T-helper 2 cell (primary cell): ENCODE measurements around the gene FAM174C.
A peak's percentile ranks its signal among the peaks of the same experiment; 100 is the strongest.

Source experiments
- DNase-seq, 5 experiments: peaks; one replicate each; pipeline versions ENCODE4 v3.0.0 to v3.0.0-alpha.2; 2012 to 2022

The FAM174C gene

DNA sequence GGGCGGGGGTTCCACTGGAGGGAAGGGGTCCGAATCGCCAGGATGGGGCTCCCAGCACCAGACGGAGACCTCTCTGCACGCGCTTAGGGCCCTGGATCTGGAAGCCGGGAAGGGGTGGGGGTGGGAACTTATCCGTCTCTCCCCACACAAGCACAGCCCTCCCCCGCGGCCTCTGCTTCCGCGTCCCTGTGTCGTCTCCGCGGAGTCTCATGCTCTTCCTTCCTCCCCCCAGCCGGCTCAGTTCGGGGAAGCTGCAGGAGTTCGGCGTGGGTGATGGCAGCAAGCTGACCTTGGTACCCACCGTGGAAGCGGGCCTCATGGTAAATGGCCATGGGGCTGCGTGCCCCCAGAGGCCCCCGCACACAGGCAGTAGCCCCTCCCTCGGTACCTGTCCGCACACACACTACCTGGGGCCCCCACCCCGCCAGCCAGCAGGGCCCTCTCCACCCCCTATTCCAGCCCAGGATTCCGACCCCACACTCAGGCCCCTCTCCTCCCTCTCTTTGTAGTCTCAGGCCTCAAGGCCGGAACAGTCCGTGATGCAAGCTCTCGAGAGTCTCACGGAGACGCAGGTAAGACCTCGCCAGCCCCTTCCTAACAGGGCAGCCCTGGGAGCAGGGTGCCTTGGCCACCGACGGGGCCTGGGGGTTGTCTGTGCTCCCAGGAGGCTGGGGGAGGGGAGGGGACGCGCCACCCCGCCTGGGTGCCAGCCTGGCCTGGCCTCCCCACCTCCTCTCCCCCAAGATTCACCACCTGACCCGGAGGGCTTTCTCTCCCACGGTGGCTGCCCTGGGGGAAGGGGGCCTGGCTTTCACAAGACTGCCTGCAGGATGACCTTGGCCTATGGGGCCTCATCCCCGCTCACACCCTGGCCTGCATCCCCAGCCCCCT, 23.8 kb upstream of the FAM174C start:
- DNase-seq = peak in 3 of 5 experiments; percentile 57 to 84 (median 60)

DNA sequence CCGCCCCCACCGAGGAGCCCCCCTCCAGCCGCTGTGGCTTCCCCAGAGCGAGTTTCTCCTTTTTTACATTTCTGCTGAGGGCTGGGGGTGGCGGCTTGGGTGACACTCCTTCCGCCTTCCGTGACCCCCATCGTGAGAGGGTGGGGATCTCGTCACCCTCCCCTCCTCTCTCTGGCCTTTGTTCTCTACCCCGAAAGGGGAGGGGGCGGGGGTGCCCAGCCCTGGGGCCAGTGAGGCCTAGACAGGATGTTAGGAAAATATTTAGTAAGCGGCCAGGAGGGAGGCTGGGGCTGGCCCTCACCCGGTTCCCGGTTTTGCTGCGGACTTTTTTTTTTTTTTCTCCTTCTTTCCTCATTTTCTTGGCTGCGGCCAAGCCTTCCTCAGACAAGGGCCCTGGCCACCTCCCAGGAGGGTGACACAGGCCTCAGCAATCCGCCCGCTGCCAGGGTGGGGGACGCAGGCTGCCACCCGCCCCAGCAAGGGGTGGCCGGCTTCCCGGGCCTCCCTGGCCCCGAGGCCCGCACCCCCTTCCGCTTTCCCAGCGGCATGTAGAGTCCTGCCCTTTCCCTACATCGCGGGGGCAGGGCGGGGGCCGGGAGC, 23.0 kb upstream of the FAM174C start:
- DNase-seq = peak in 3 of 5 experiments; percentile 52 to 87 (median 73)

DNA sequence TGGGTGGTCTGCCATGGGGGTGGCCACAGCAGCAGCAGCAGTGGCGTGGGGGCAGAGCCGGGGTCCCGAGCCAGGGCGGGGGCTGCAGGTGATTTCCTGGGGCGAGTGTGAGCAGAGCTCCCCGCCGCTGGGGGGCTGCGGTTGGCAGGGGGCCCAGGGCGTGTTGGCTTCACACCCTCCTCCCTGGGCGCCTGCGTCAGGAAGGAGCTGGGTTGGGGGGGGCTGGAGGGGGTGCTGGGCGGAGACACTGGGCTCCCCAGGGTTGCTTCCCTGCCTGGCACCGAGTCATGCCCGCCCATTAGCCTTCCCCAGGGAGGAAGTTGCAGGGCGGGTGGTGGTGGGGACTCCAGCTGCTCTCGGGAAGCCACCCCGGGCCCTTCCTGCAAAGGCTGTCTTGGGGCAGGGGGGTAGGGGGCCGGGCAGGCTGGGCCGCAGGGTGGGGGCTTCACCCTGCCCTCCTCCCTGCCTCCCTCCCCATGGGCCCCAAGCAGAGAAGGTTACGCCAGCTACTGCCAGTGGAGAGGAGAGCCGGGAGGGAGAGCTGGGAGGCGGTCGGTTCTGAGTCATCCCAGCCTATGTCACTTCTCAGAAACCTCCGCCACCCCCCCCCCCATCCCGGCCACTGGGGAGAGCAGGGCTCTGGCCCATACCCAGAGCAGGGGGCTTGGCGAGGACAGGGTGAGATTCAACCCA, 22.4 kb upstream of the FAM174C start:
- peak in 3 of 5 experiments; percentile 70 to 88 (median 87) for DNase-seq

DNA sequence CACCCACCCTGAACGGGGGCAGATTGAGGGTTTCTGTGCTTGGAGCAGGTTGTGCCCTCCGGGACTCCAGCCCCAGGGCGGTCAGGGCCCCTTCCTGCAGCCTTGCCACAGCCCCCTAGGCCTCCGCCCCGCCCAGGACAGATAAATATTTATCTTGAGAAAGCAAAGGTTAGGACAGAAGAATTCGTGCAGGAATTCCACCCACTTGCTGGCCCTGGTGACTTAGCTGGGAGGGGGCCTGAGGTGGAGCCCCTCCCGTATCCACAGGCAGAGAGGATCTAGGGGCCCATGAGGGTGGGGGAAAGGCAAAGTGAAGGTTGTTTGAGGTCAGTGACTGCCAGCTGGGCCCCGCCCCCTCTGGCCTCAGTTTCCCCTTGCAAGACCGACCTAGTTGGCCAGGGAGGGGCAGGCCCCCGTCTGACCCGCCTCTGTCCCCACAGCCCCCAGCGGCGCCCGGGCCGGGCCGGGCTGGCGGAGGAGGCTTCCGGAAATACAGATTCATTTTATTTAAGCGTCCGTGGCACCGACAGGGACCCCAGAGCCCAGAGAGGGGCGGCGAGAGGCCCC, 21.7 kb upstream of the FAM174C start:
- no peak for DNase-seq

DNA sequence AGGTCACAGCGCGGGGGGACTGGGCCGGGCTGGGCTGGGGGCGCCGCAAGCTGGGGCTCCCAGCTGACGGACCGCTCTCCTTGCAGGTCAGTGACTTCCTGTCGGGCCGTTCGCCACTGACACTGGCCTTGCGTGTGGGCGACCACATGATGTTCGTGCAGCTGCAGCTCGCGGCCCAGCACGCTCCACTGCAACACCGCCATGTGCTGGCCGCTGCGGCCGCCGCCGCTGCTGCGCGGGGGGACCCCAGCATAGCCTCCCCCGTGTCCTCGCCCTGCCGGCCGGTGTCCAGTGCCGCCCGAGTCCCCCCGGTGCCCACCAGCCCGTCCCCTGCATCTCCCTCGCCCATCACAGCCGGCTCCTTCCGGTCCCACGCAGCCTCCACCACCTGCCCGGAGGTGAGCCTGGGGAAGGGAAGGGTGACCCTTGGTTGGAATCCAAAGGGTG, 21.2 kb upstream of the FAM174C start:
- no peak for DNase-seq

DNA sequence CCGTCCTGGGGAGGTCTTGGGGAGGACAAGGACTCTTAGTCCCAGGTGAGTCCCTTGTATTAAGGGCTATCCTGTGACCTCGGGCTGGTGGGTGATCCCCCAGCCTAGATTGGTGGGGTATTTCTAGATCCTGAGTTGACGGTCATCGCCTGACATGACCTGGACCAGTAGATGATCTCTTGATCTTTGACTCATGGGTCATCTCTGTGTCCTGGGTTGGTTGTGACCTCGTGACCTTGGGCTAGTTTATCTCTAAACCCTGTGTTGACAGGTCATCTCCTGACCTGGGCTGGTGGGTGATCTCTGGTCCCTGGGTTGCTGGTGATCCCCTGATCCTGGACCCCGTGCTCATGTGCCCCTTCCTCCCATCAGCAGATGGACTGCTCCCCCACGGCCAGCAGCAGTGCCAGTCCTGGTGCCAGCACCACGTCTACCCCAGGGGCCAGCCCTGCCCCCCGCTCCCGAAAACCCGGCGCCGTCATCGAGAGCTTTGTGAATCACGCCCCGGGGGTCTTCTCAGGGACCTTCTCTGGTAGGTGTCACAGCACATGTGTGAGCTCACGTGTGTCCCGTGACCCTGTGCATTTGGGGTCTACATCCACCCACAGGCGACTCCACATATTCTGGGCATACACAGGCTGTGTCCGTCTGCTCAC, 20.7 kb upstream of the FAM174C start:
- DNase-seq = no peak

DNA sequence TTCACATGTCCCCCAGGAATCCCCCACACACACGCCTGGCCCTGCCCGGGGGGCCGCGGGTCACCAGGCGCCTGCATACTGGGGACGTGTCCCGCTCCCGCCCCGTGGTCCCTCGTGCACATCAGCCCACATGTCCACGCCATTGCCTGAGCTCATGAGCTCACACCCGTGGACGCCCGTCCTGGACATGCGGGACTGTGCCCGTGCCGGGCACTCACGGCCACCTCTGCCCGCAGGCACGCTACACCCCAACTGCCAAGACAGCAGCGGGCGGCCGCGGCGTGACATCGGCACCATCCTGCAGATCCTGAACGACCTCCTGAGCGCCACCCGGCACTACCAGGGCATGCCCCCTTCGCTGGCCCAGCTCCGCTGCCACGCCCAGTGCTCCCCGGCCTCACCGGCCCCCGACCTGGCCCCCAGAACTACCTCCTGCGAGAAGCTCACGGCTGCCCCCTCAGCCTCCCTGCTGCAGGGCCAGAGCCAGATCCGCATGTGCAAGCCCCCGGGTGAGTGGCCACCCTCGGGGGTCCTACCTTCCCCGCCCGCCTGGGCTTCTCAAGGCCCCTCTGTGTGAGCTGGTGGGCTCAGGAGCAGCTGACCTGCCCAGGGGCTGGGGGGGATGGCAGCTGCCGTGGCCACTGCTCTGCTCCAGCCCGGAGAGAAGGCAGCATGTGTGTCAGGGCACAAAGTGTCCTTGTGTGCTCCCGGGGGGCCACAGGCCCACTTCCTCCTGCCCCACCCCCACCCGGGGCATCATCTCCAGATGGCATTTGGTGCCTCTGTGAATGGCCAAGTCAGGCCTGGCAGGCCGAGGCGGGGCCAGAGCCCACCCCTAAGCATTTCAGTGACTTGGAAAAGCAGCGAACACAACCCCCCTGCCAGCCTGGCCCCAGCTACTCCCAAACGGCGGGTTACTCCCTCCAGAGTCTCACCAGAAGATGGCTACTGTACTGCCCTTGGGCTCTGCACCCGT, 19.9 kb upstream of the FAM174C start:
- no peak for DNase-seq

DNA sequence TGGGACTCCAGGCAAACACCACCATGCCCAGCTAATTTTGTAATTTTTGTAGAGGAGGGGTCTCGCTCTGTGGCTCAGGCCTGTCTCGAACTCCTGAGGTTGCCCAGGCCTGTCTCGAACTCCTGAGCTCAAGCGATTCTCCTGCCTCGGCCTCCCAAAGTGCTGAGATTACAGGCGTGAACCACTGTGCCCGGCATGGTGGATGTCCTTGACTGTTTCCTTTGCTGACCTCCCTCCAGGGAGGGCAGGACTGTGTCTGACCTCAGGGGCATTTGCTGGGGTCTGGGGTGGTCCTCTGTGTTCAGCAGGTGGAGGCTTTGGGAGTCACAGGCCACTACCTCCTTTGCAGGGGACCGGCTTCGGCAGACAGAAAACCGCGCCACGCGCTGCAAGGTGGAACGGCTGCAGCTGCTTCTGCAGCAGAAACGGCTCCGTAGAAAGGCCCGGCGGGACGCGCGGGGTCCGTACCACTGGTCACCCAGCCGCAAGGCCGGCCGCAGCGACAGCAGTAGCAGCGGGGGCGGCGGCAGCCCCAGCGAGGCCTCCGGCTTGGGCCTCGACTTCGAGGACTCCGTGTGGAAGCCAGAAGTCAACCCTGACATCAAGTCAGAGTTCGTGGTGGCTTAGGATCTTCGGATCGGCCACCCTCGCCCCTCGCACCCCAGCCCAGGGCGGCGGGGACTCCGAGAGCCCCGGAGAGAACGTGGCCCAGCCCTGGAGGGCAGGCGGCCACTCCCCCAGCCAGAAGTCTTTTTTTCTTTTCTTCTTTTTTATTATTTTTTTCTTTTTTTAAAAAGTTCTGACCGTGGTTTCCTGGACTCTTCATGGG, 18.5 kb upstream of the FAM174C start:
- no peak for DNase-seq

DNA sequence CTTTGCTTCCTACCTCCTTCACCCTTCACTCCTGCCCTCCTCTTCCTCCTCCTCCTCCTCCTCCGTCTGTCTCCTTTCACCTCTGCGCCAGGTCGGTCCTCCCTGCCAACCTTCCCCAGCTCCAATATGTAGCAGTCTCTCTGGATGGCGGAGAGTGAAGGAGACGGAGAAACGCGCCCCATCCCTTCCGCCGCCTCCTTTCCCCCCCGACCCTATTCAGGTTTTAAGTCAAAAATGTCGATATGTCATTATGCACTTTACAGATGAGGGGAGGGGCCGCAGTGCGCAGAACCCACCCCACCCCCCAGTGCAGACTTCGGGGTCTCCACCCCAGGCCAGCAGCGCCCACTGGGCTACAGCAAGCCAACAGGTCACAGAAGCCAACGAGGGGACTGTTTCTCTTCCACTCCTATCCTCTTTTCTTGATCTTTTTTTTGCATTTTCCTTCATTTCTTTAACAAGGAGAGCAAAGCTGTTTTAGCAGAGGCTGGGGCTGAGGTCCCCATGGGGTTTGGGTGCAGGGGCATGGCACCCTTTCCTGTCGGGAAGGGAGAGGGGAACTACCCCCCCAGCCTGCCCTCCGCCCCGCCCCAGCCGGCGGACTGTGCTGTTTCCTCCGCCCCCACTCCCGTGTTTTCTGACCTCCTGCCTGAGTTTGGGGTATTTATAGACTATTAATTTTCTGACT, 17.7 kb upstream of the FAM174C start:
- no peak for DNase-seq

DNA sequence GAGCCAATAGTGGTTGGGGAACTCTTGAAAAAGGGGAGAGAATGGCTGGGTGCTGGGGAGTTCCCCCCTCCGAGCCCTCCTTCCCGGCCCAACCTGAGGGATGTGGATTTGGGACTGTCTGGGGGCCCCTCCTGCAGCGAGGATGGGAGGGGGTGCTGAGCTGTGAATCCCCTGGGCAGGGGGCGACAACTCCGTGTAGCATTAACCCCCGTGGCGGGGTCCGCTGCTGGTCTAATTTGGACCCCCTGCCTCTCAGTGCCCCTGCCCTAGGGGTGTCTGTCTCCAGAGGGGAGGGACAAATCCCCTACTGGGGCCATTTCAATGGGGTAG, 17.2 kb upstream of the FAM174C start:
- no peak for DNase-seq

DNA sequence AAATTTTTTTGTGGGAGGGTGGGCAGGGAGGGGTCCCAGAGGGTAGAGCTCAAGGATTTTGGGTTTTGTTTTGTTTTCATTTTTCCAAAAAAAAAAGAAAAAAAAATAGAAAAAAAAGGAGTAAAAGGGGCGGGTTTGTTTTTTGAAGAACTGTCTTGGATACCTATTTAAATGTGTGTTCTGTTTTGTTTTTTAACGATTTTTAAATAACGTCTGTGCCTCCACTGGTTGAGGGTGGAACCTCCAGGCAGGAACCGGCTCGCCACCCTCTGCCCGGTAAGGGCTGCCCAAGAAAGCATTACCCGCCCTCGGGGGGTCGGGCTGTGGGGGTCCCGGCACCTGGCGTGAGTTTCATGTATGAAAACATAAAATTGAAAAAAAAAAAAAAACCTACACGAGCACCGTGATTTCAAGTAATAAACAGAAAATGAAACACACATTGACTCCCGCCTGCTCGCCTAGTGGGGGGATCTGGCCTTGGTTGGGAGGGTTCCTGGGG, 16.6 kb upstream of the FAM174C start:
- DNase-seq = peak in 1 of 5 experiments; percentile 49

DNA sequence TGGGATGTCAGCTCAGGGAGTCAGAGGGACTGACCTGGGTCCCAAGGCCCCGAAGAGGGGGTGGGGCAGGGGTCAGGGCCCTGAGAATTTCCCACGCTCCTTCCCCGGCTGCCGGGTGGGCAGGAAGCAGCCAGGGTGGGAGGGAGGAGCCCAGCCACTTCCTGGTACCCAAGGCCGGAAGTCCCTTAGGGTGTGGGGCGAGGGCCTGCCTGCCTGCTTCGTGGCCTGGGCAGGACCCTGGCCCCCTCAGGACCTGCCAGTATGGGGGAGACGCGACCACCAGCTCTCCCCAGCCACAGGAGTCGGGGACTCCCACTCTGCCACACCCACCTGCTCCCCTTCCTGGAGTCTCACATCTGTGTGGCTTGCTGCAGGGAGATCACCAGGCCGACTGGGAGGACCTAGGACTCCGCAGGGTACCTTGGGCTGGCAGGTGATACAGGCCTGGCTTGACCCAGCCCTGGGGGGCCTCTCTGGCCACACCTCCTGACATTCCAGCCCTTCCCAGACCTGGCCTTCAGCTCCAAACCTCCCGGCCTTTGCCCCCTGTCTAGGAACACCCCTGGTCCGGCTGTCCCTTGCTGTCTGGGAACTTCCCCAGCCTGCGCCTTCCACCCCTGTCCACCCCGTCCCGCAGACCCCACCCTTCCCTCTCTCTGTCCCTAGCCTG, 16.0 kb upstream of the FAM174C start:
- DNase-seq = peak in 3 of 5 experiments; percentile 61 to 88 (median 77)

DNA sequence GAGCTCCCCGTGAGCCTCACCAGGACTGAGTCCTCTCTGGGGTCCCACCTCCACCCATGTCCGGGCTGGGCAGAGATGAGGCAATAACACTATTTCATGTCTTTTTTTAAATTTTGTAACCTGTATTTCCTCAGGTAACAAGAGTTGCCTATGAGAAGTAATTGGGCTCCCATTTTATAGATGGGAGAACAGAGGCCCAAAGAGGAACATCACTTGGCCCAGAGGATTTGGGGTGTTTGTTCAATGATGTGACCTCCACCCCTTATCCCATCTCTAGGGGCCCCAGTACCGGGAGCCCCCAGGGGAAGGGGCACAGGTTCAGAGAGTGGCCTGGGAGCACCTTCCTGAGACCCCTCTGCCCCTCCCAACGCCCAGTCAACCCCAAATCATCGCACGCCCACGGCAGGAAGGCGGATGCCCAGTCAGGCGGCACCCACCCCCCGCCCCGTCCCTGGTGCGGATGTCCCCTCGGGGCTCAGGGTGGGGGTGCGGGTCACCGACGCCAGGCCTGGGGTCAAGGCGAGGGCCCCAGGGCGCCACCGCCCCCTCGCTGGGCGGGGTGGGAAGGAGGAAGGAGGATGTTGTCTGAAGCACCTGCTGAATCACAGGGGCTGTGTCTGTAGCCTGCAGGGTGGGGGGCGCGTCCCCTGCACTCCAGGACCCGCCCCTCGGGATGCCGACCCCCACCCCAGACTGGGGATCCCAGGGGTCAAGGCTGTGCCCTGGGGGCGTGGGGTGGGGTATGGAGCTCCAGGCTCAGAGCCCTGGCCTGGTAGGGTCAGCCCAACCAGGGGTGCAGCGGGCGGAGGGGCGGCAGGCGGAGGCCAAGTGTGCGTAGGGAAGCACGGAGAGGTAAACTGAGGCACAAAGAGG, 15.2 kb upstream of the FAM174C start:
- peak in 3 of 5 experiments; percentile 40 to 60 (median 55) for DNase-seq

DNA sequence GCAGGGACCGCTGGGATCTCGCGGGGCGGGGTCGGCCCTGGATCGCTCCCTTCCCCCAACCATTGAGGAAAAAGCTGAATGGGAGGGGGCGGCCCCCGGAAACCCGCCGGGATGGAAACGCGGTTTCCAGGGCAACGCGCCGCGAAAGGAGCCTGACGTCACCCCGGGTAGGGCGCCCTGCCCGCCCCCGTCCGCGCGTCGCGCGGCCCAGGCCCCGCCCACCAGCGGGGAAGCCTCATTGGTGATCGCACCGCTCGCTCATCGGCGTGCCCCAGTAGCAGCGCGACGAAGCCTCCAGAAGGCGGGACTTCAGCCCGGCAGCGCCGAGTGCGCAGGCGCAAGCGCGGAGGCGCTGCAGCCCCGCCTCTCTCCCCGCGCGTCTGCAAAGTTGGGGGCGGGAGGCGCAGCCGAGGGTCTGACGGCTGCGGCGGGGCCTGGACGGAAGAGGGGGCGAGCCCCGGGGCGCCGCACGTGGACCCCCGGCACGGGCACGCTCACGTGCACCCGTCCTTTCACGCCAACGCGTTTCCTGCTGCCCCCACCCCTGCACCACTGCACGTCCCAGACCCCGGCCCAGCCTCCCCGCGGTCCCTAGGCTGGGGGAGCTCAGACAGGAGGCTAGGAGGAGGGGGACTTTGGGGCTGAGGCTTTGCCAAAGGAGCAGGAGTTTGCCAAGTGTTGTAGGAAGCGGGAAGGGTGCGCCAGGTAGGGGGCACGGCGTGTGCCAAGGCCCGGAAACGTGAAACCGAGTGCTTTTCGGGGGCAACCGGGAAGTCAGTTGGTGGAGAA, 14.4 kb upstream of the FAM174C start:
- peak; percentile 94 to 97 (median 96) for DNase-seq

DNA sequence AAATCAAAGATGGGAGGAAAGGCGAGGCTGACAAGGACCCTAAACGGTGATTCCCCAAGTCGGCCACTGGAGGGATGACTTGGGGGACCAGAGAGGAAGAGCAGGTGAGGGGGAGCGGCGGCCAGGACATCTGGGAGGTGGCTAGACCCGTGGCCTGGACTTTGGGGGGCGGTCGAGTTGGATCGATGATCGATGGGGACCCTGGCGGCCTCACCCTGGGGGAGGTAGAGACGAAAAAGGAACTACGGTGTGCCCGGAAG, 13.9 kb upstream of the FAM174C start:
- DNase-seq = peak in 1 of 5 experiments; percentile 41

DNA sequence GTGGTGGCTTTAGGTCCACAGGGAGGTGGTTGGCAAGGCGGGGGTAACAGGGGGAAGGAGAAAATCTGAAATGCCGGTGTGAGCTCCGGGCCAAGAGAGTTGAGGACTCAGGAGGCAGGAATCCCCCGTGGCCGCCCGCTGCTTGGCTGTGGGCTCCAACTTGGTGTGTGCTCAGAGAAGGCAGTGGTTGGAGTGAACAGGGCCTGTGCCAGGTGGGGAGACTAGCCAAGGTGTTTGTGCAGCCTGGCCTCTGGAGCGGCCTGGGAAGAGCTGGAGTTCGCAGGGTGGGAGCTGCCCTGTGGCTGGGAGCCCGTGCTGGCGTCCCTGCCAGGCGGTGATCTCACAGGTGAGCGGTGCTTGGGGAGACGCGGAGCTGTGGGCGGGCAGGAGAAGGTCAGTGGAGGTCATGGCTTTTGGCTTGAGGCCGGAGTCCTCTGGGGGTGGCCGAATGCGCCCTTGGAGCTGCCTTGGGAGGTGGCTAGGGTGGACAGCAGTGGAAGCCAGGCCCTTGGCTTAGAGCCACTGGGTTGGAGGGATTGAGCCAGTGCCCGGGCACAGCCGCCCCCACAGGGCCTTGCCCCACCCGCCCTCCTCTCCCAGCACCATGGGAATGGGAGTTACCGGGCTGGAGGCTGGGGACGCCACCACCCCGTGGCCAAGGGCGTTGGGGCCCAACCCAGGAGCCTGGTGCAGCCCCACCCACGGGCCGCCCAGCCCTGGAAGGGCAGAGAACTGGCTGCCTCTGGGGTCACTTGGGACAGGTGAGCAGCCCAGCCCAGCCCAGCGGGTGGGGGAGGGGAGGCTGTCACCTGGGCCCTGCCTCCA, 13.3 kb upstream of the FAM174C start:
- DNase-seq = peak in 2 of 5 experiments; percentile 44 to 50
